Diencephalon (tissue), 1 donor: ENCODE measurements around the gene PTCH2. TPM values are rescaled to one million over a fixed set of nuclear protein-coding genes. Genes with fewer than 3 reads are reported as not detected.
A peak's percentile ranks its signal among the peaks of the same experiment; 100 is the strongest.

Experiments used
- small RNA-seq: library from RNA; depleted of rRNA; stranded (forward); fragments of <200 nt; gene quantifications from one replicate; pipeline ENCODE3, GENCODE V24; 2014
- total RNA-seq: library from RNA; depleted of rRNA; stranded (reverse); fragments of >200 nt; gene quantifications from one replicate; pipeline ENCODE4 v1.2.3, GENCODE V29; 2014

PTCH2 gene, protein sequence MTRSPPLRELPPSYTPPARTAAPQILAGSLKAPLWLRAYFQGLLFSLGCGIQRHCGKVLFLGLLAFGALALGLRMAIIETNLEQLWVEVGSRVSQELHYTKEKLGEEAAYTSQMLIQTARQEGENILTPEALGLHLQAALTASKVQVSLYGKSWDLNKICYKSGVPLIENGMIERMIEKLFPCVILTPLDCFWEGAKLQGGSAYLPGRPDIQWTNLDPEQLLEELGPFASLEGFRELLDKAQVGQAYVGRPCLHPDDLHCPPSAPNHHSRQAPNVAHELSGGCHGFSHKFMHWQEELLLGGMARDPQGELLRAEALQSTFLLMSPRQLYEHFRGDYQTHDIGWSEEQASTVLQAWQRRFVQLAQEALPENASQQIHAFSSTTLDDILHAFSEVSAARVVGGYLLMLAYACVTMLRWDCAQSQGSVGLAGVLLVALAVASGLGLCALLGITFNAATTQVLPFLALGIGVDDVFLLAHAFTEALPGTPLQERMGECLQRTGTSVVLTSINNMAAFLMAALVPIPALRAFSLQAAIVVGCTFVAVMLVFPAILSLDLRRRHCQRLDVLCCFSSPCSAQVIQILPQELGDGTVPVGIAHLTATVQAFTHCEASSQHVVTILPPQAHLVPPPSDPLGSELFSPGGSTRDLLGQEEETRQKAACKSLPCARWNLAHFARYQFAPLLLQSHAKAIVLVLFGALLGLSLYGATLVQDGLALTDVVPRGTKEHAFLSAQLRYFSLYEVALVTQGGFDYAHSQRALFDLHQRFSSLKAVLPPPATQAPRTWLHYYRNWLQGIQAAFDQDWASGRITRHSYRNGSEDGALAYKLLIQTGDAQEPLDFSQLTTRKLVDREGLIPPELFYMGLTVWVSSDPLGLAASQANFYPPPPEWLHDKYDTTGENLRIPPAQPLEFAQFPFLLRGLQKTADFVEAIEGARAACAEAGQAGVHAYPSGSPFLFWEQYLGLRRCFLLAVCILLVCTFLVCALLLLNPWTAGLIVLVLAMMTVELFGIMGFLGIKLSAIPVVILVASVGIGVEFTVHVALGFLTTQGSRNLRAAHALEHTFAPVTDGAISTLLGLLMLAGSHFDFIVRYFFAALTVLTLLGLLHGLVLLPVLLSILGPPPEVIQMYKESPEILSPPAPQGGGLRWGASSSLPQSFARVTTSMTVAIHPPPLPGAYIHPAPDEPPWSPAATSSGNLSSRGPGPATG
- total RNA-seq = 1.2 TPM

DNA sequence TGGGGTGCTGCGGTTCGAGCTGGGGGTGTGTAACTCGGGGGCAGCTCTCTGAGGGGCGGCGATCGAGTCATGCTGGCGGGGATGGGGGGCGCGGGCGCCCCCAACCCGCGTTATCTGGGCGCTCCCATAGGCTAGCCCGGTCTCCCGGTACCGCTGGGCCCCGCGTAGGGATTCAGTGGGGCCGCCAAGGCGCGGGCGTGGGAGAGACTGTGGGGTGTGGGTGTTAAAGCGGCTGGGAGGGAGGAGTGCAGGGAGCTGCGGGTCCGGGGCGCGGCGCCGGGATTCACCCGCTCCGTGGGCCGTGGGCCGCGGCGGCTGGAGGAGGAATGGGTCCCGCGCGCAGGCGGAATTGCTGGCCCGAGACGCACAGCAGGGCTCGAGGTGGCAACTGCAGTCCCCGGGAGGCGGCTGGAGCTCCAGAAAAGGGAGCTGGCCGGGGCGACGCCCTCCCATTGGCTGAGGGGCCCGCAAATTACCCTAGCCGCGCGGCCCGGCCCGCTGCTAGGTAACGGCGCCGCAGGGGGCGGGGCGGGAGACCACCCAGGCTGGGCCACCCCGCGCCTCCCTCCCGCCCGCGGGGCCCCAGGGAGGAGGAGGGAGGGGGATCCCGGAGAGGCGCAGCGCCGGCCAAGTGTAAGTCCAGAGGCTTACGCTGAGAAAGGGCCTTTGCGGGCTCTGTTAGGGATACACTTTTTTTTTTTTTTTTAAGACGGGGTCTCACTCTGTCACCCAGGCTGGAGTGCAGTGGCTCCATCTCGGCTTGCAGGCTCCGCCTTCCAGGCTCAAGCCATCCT is at the start of gene PTCH2:
Gene PTCH2, minus strand, starts transcription at position 392 of the 794 bp plus-strand sequence. Its CDS starts 321 bp downstream, at position 71.

GRCh38 chr1:44808063-44808937 is 34.8 kb downstream of the PTCH2 start, which contains the start of gene BTBD19:
Gene BTBD19 (plus strand): TSS chr1:44808523. CDS start chr1:44808821, 298 bp downstream.

DNA sequence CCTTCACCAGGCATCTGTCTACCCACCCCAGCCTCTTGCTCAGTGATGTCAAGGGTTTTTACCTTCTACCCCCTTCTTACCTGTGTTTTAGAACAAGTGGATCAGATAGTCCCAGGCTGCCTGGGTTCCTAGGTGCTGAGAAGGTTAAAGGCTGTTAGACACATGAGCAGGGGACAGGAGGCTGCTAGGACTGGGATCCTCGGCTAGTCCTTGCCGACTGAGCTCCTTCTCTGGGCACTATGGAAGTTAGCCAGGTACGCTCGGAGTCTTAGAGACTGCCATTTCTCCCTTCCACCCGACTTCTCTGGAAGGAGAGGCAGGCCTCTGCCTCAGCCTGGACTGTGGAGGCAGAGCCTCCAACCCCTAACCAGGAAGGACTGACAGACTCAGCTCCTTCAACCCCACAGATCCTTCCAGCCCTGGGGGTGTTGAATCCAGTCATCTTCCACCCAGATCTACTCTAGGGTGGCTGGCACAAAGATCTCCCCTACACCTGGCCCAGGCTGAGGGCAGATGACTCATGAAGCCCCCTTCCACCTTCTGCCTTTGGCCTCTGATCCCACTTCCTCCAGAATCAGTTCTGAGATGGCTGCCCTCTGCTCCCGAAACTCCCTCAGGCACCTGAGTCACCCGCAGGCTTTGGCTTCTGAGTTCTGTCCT is 36.2 kb downstream of the PTCH2 start, which contains the start of gene DYNLT4:
Gene DYNLT4, minus strand, starts transcription at position 648 of the 660 bp plus-strand sequence. CDS start 683 bp downstream, outside the sequence.

GRCh38 chr1:44799770-44800584 is 43.1 kb downstream of the PTCH2 start, which contains the start of gene PLK3:
Gene PLK3 (plus strand): TSS chr1:44800377. CDS start chr1:44800464, 87 bp downstream.

GRCh38 chr1:44788120-44788860 is 54.8 kb downstream of the PTCH2 start, which contains the start of gene BEST4:
Gene BEST4 (minus strand): TSS chr1:44788170. CDS start chr1:44787705, 465 bp downstream.

DNA sequence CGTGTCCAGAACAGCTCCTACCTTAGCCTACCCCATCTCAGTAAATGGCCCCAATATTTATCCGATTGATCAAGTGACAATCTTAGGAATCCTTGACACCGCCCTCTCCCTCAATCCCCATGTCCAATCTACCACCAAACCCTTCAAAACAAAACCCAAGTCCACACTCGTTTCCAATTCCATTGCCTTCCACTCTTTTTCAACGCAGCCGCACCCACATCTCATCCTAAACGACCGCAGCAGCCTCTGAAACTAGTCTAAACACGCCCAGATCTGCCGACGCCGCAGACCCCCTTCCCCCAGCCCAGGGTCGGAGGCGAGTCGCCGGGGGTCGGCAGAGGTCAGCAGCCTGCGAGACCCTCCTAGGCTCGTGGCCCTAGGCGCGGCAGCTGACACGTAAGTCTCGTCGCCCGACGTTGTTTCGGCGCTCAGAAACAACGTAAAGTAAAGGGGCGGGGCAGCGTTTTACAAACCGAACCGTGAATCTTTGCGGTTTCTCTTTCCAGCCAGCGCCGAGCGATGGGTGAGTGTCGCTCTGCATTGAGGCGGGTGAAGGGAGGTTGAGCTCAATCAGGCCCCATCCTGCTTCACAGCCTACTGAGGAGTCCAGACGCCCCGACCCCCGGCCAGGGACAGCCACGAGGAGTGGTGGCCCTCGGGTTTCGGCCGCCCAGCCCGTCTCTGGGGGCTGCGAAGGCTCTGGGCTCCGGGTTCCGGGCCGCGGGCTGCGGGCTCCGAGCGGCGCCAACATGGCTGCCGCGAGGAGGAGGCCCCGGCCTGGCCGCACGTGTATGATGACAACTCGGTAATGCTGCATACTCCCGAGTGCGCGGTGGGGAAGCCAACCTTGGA is 67.7 kb downstream of the PTCH2 start, which contains the start of gene RPS8:
Gene RPS8, plus strand, starts transcription at position 463 of the 852 bp plus-strand sequence. Its CDS starts 57 bp downstream, at position 520.

Small RNAs within 50 kb of the gene (small RNA-seq; reads per million reads assigned to genes)
- gene AL136380.1 (not detected), gene SNORD38A (62.8 reads per million, percentile 96 among the genes with 10 or more reads in this experiment), gene SNORD38B (not detected), gene SNORD46 (1,827 reads per million, percentile 99 among the genes with 10 or more reads in this experiment), gene SNORD55 (not detected)

Other genes with a start within 250 kb of the PTCH2 start
- 8.5 TPM for gene TMEM53, start 168.8 kb downstream of the PTCH2 start, total RNA-seq
- 5.8 TPM for gene ARMH1, start 168.5 kb downstream of the PTCH2 start, total RNA-seq
- gene RNU5D-1, start 112.1 kb downstream of the PTCH2 start, total RNA-seq = not detected
- gene KIF2C, start 103.4 kb downstream of the PTCH2 start, total RNA-seq = 6.5 TPM
- gene RPS8, start 67.7 kb downstream of the PTCH2 start, total RNA-seq = 1,149 TPM
- gene BEST4, start 55.1 kb downstream of the PTCH2 start, total RNA-seq = 1.2 TPM
- gene PLK3, start 42.9 kb downstream of the PTCH2 start, total RNA-seq = 11.5 TPM
- gene DYNLT4, start 35.9 kb downstream of the PTCH2 start, total RNA-seq = not detected
- gene BTBD19, start 34.7 kb downstream of the PTCH2 start, total RNA-seq = 1.8 TPM
- 31.4 TPM for gene EIF2B3, start 143.3 kb upstream of the PTCH2 start, total RNA-seq
- 13.1 TPM for gene HECTD3, start 168.1 kb upstream of the PTCH2 start, total RNA-seq
- gene UROD, start 169.0 kb upstream of the PTCH2 start, total RNA-seq = 70.6 TPM